ENCODE results near the gene OR6X1. TPM values are rescaled to one million over a fixed set of nuclear protein-coding genes. Genes with fewer than 3 reads are reported as not detected.
"Not testable (repeated sequence)": the region's sequence is repeated elsewhere in the genome, so short reads cannot be mapped to it uniquely, and the experiment has no call there.

The OR6X1 gene
- total RNA-seq, 1 experiment from 2014 or later, result not detected

GRCh38 chr11:123725995-123726655, 28.2 kb downstream of the OR6X1 start:
- peaks cover 64% of the 10 kb centered on the region for H3K36me3 ChIP-seq
- H3K4me3 ChIP-seq, result no peak overlapping the region
- no peaks in the 10 kb centered on the region for H3K27me3 ChIP-seq
- DNase-seq, result no peak
- H3K9me3 ChIP-seq, result no peaks in the 10 kb centered on the region

- DNase-seq, result no peak
- H3K9me3 ChIP-seq, result no peaks in the 10 kb centered on the region
- H3K4me3 ChIP-seq, result no peak overlapping the region
- peaks cover 5% of the 10 kb centered on the region; the same call in 1 of the 2 replicates for H3K27me3 ChIP-seq
- peaks cover 3% of the 10 kb centered on the region; the same call in 1 of the 2 replicates for H3K36me3 ChIP-seq
Observed at GRCh38 chr11:123719452-123719851, 34.9 kb downstream of the OR6X1 start.

- Histone ChIP-seq H3K36me3 (no peaks in the 10 kb centered on the region), H3K27me3 (peaks cover 7% of the 10 kb centered on the region; the same call in 1 of the 2 replicates), H3K4me3 (no peak overlapping the region), H3K9me3 (no peaks in the 10 kb centered on the region)
- no peak for DNase-seq
Observed at GRCh38 chr11:123718469-123718868, 35.8 kb downstream of the OR6X1 start.

GRCh38 chr11:123718063-123718462, 36.3 kb downstream of the OR6X1 start:
- Histone ChIP-seq H3K27me3 (peaks cover 8% of the 10 kb centered on the region; the same call in 1 of the 2 replicates), H3K9me3 (no peaks in the 10 kb centered on the region), H3K4me3 (no peak overlapping the region), H3K36me3 (no peaks in the 10 kb centered on the region)
- DNase-seq, result no peak

GRCh38 chr11:123712627-123713026, 41.7 kb downstream of the OR6X1 start:
- H3K36me3 ChIP-seq, DNase-seq, H3K4me3 ChIP-seq, H3K9me3 ChIP-seq: not testable (repeated sequence)
- H3K27me3 ChIP-seq, result peaks cover 14% of the 10 kb centered on the region

GRCh38 chr11:123707606-123708205, 46.6 kb downstream of the OR6X1 start:
- H3K27me3 ChIP-seq, result peaks cover 6% of the 10 kb centered on the region; the same call in 1 of the 2 replicates
- H3K36me3 ChIP-seq, result no peaks in the 10 kb centered on the region
- H3K9me3 ChIP-seq, result no peaks in the 10 kb centered on the region
- no peak overlapping the region for H3K4me3 ChIP-seq
- DNase-seq, result peak; percentile 37

- no peak overlapping the region for H3K4me3 ChIP-seq
- DNase-seq, result no peak
- H3K27me3 ChIP-seq, result peaks cover 6% of the 10 kb centered on the region; the same call in 1 of the 2 replicates
- no peaks in the 10 kb centered on the region for H3K36me3 ChIP-seq
- H3K9me3 ChIP-seq, result no peaks in the 10 kb centered on the region
Observed at GRCh38 chr11:123707206-123707605, 47.1 kb downstream of the OR6X1 start.

GRCh38 chr11:123704341-123704740, 50.0 kb downstream of the OR6X1 start:
- Histone ChIP-seq H3K27me3 (no peaks in the 10 kb centered on the region), H3K9me3 (no peaks in the 10 kb centered on the region), H3K4me3 (no peak overlapping the region), H3K36me3 (no peaks in the 10 kb centered on the region)
- DNase-seq, result no peak

Other genes with a start within 250 kb of the OR6X1 start
- gene SCN3B, start 99.9 kb downstream of the OR6X1 start, total RNA-seq (2014; rRNA removed; shearing (Covaris generic); ENCODE audit: low replicate concordance), result not detected in 2 replicates
- 10.0 and 21.2 TPM in 2 replicates for gene ZNF202, start 12.9 kb downstream of the OR6X1 start, total RNA-seq (2014; rRNA removed; shearing (Covaris generic); ENCODE audit: low replicate concordance)
- gene OR6M1, start 51.8 kb upstream of the OR6X1 start, total RNA-seq (2014; rRNA removed; shearing (Covaris generic); ENCODE audit: low replicate concordance), result not detected in 2 replicates
- gene TMEM225, start 131.2 kb upstream of the OR6X1 start, total RNA-seq (2014; rRNA removed; shearing (Covaris generic); ENCODE audit: low replicate concordance), result not detected in 2 replicates
- not detected in 2 replicates for gene OR8D4, start 147.6 kb upstream of the OR6X1 start, total RNA-seq (2014; rRNA removed; shearing (Covaris generic); ENCODE audit: low replicate concordance)
- not detected in 2 replicates for gene OR4D5, start 185.1 kb upstream of the OR6X1 start, total RNA-seq (2014; rRNA removed; shearing (Covaris generic); ENCODE audit: low replicate concordance)
- gene OR6T1, start 189.3 kb upstream of the OR6X1 start, total RNA-seq (2014; rRNA removed; shearing (Covaris generic); ENCODE audit: low replicate concordance), result not detected in 2 replicates
- gene OR10S1, start 223.3 kb upstream of the OR6X1 start, total RNA-seq (2014; rRNA removed; shearing (Covaris generic); ENCODE audit: low replicate concordance), result not detected in 2 replicates
- gene OR10G6, start 240.6 kb upstream of the OR6X1 start, total RNA-seq (2014; rRNA removed; shearing (Covaris generic); ENCODE audit: low replicate concordance), result not detected in 2 replicates

Data from MG63 (cell line).